CD4-positive, alpha-beta T cell treated with Interleukin-15 for 4 hours (primary cell): ENCODE results near the gene ALDOA.

Experiments used
- DNase-seq: peaks from one replicate; pipeline ENCODE4 v3.0.0-alpha.2; 2020; ENCODE audit warnings: low spot score

ALDOA gene

DNA sequence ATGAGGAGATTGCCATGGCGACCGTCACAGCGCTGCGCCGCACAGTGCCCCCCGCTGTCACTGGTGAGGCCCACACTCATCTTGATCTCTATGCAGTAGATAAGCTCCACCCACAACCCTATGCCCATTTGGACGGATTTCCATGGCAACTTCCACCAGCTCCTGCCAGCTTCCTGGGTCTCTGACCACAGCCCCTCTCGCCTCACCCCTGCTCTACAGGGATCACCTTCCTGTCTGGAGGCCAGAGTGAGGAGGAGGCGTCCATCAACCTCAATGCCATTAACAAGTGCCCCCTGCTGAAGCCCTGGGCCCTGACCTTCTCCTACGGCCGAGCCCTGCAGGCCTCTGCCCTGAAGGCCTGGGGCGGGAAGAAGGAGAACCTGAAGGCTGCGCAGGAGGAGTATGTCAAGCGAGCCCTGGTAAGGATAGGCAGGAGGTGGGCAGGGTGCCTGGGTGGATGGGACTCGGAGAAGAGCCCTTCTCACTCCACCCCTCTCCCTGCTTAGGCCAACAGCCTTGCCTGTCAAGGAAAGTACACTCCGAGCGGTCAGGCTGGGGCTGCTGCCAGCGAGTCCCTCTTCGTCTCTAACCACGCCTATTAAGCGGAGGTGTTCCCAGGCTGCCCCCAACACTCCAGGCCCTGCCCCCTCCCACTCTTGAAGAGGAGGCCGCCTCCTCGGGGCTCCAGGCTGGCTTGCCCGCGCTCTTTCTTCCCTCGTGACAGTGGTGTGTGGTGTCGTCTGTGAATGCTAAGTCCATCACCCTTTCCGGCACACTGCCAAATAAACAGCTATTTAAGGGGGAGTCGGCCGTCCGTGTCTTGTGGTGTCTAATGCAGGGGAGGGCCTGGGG lies 4.3 kb downstream of the ALDOA start:
- DNase-seq: no peak

GRCh38 chr16:30070490-30070889 lies 4.9 kb downstream of the ALDOA start:
- DNase-seq: no peak

DNA sequence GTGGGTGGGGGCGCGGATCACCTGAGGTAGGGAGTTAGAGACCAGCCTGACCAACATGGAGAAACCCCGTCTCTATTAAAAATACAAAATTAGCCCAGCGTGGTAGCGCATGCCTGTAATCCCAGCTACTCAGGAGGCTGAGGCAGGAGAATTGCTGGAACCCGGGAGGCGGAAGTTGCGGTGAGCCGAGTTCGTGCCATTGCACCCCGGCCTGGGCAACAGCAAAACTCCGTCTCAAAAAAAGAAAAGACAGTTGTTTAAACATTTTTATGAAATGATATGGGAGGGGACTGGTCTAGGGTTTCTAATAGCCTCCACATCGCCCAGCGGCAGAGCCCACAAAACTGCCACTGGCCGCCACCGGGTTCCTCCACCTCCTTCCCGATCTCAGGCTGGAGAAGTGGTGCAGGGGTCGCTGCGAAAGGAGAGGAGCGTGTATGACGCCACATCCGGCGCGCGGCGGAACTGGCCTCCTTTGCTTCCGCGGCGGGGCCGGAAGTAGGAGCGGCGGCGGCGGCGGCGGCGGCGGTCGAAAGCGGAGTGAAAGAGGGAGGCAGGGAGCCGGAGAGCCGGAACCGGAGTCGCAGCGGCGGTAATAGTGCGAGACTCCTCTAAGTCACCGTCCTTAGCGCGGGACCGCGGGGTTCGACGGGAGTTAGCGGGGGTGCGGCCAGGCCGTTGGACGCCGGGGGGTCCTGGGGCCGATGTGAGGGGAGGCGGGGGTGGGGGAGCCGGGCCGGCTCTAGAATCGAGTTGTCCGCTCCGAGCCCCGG lies 10.1 kb downstream of the ALDOA start, which contains the start of gene PPP4C:
TSS of gene PPP4C (plus strand) at position 492 of the 773 bp plus-strand sequence. CDS start 384 bp downstream, outside the sequence.
- peak; percentile 82 for DNase-seq

DNA sequence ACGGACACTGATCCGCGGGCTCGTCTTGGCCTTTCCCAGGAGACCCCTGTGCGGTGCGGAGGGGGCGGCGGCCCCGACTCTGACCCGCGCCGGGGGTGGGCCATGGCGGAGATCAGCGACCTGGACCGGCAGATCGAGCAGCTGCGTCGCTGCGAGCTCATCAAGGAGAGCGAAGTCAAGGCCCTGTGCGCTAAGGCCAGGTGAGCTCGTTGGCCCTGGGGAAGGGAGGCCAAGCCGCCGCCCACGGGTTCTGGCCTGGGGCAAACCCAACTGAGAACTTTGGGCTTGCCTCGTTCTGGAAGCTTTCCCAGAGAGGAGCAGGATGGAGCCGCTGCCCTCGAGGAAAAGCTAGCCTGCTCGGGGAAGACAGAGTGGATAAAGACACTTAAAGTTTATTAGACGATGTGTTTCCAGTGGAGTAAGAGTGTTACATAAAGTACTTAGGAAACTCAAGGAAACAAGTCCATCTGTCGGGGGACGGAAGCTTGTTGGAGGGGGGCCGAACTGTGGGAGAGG lies 10.8 kb downstream of the ALDOA start:
- DNase-seq: no peak

DNA sequence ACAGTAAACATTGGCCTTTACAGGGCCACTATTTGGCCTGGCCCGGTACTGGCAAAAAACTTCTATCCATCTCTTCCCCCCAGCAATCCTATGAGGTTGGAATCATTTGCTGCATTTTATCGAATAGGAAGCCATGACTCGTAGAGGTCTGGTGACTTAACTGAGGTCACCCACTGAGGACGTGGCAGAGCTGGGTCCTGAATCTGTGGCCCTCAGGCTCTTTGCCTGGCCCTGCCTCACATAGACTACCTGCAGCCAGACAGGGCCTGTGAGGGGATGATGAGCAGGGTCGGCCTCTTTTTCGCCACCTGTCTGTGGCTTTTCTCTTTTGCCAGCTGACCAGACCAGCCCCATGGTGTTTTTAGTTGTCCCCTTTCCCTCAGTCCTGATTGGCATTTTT lies 12.1 kb downstream of the ALDOA start:
- no peak for DNase-seq

DNA sequence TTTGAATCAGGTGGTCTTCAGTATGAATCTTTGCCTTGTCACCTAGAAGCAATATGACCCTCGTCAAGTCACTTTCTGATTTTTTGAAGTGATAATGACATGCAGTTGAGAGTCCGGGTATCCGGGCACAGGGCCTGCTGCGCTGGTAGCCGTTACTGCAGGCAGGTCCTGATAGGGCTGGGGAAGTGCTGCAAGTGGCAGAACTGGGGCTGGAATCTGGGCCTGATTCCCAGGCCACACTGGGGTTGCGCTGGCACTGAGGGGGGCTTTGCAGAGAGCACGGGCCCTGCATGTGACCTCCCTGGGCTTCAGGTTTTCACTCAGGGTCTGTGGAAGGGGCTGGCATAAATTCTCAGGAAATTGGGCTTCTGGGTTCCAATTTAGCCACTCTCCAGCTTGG lies 13.2 kb downstream of the ALDOA start:
- DNase-seq: no peak

- DNase-seq: no peak
Observed at GRCh38 chr16:30079480-30079879, 13.9 kb downstream of the ALDOA start.

GRCh38 chr16:30082545-30083090 lies 17.1 kb downstream of the ALDOA start:
- DNase-seq: no peak

DNA sequence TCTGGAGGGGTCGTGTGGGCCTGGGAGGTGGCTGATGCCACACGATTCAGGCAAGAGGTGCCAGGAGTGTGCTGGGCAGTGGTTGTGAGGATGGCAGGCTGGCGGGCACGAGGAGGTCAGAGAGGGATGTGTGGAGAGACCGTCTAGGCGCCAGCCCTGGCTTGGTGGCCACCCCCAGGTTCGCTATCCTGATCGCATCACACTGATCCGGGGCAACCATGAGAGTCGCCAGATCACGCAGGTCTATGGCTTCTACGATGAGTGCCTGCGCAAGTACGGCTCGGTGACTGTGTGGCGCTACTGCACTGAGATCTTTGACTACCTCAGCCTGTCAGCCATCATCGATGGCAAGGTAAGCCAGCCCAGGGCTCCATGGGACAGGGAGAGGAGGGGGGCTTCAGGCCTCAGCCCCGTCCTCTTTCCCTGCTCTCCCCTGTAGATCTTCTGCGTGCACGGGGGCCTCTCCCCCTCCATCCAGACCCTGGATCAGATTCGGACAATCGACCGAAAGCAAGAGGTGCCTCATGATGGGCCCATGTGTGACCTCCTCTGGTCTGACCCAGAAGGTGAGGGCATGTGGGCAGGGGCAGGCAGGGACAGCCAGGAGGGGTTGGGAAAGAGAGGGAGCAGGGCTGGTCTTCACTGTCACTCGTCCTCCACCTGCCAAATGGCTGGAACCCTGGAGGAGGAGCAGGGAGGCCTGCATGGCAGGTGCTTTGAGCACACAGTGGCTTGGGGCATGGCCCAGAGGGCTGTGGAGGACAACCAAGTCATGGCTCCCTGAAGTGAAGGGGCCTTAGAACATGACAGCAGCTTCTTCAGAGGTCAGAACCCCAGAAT lies 17.9 kb downstream of the ALDOA start:
- DNase-seq: no peak

DNA sequence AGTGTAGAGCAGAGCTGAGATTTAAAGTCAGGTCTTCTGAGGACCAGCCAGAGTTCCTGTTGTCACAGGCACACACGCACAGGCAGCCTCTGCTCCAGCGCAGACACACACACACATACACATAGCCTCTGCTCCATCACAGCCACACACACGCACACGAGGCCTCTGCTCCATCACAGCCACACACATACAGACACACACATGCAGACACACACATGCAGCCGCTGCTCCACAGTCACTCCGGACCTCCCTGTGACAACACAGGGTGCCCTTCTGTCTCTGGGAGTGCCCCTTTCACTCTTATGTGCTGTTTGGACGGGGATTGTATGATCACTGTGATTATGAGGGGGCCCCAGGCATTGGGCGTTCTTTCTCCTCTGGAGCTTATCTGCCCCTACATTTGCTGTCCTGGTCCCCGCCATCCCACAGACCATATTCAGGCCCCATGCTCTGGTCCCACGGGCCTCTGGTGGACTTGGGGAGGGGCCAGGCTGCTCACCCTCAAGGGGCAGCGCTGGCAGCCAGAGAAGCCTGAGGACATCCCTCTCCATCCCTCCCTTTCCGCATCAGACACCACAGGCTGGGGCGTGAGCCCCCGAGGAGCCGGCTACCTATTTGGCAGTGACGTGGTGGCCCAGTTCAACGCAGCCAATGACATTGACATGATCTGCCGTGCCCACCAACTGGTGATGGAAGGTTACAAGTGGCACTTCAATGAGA lies 18.7 kb downstream of the ALDOA start:
- no peak for DNase-seq

DNA sequence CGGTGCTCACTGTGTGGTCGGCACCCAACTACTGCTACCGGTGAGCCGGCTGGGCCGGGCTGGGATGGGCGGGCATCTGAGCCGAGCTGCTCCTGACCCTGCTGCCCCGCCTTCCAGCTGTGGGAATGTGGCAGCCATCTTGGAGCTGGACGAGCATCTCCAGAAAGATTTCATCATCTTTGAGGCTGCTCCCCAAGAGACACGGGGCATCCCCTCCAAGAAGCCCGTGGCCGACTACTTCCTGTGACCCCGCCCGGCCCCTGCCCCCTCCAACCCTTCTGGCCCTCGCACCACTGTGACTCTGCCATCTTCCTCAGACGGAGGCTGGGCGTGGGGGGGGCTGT lies 19.2 kb downstream of the ALDOA start:
- DNase-seq: no peak

DNA sequence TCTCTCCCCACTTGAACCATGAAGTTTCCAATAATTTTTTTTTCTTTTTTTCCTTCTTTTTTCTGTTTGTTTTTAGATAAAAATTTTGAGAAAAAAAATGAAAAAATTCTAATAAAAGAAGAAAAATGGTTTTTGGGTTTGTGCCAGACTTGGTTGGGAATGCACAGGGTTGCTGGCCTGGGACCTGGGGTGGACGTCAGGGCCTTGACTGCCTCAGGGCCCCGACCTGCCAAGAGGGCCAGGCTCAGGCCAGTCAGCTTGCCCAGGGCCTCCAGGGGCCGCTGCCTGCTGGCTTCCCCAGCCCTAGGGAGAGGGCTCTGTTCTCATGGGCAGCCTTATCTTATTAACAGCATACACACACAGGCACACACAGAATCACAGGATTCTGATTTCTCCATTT lies 19.7 kb downstream of the ALDOA start:
- no peak for DNase-seq

DNA sequence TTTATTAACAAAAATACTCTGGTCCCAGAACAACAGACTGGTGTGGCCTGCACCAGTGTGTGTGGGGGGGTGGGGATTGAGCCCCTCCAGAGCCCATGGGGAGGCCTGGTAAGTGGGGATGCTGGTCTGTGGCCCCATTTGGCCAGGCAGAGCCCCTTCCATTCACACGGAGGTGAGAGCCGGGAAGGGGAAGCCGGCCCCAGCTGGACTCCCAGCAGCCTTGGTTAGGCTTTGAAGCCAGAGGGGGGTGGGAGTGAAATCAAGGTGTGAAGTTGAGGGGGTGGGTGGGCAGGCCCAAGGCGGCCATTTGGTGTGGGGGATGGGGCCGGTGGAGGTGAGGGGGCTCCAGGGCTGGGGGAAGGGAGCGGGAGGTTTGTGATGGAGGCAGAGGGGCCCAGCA lies 20.3 kb downstream of the ALDOA start:
- DNase-seq: no peak

DNA sequence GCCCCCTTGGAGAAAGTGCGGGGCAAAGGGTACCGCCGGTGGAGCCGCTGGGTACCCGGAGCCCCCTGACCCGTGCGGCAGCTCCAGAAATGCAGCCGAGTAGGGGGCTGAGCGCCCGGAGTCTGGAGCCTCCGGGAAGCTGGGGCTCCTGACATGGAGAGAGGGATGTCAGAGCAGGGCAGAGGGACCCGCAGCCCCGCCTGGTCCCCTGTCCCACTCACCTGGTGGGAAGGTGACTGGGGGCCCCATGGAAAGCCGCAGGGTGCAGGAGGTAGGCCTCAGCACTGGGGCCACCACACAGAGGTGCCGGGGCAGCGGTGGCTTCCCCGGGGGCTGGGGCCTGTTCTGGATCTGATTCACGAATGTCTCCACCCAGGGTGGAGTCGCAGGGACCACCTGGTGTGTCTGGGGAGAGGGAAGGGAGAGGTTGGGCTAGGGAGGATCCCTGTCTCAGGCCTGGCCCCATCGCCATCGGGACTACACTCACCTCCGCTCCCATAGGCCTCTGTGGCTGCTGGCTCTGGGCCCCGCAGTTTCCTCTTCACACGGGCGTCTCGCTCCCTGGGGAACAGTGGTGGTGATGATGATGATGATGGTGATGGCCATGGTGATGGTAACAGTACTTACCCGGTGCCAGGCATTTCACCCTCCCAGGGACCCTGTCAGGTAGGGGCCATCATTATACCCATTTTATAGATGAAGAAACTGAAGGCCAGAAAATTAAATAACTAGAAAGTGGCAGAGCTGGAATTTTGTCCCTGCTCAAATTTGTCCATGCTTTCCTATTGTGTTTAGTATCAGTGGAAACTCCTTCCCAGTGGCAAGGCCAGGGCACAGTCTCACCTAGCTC lies 21.0 kb downstream of the ALDOA start:
- DNase-seq: no peak

DNA sequence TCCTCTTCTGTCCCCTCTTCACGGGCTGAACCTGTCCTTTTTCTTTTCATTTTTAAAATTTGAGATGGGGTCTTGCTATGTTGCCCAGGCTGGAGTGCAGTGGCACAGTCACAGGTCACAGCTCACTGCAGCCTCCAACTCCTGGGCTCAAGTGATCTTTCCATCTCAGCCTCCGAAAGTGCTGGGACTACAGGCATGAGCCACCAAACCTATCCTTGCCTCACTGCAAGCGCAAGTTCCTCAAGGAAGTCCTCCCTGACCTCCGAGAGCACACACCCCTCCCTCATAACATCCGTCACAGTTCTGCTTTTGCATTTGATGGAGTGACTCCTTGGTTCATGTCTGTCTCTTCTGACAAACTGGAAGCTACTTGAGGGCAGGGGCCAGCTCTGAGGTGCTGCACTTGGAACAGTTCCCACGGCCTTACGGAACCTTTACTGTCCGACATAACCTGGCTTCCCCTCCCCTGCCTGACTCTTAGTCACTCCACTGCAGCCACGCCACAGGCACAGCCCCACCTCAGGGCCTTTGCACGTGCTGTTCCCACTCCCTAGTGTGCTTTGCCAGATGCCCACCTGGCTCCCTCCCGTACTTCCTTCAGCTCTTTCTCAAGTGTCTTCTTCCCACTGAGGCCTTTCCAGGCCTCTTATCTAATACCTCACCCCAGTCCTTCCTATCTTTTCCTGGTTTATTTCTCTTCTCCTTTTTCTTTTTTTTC lies 21.8 kb downstream of the ALDOA start:
- DNase-seq: peak; percentile 12

- no peak for DNase-seq
Observed at GRCh38 chr16:30088237-30088831, 22.8 kb downstream of the ALDOA start.

- DNase-seq: no peak
Observed at GRCh38 chr16:30088832-30089624, 23.5 kb downstream of the ALDOA start.

- DNase-seq: no peak
Observed at GRCh38 chr16:30090610-30091331, 25.2 kb downstream of the ALDOA start.
